ENCODE measurements around the gene TTLL10. TPM values are rescaled to one million over a fixed set of nuclear protein-coding genes. Genes with fewer than 3 reads are reported as not detected.
"Not testable (repeated sequence)": the region's sequence is repeated elsewhere in the genome, so short reads cannot be mapped to it uniquely, and the experiment has no call there.

The TTLL10 gene
- polyA plus RNA-seq, 1 of the 3 experiments (the other 2 are of a cell fraction) = not detected

GRCh38 chr1:1194723-1195122 lies 21.0 kb downstream of the TTLL10 start:
- no peak for TF ChIP-seq MXI1 (IDR thresholded peaks at IDR 0.05; ENCODE audit: low read depth, low read length)
- TF ChIP-seq USF2 (IDR thresholded peaks at IDR 0.05; ENCODE audit: borderline replicate concordance, low read depth, low read length) = no peak
- no peak for TF ChIP-seq FOXM1 (IDR thresholded peaks at IDR 0.05; ENCODE audit: low read depth)
- TF ChIP-seq FOXJ3 (CRISPR knock-in tag; IDR thresholded peaks at IDR 0.05) = no peak
- TF ChIP-seq TCF12 (IDR thresholded peaks at IDR 0.05) = no peak
- TF ChIP-seq EP300 (IDR thresholded peaks at IDR 0.05; ENCODE audit: borderline replicate concordance in 1 of 2, low read depth in 1 of 2, low read length in 1 of 2) = no peak
- TF ChIP-seq EZH2phosphoT487 (IDR thresholded peaks at IDR 0.05; ENCODE audit: borderline replicate concordance, low read depth) = no peak
- TF ChIP-seq NRF1 (IDR thresholded peaks at IDR 0.05; ENCODE audit: low read depth, low read length) = no peak
- TF ChIP-seq, protein P1, sequence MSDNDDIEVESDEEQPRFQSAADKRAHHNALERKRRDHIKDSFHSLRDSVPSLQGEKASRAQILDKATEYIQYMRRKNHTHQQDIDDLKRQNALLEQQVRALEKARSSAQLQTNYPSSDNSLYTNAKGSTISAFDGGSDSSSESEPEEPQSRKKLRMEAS (IDR thresholded peaks at IDR 0.05; ENCODE audit: low read depth) = no peak
- no peak for TF ChIP-seq SIN3A (IDR thresholded peaks at IDR 0.05; ENCODE audit: borderline replicate concordance, low read depth, low read length)
- no peak for TF ChIP-seq MEF2A (IDR thresholded peaks at IDR 0.05; ENCODE audit: borderline replicate concordance, low read depth)
- TF ChIP-seq, protein P2, sequence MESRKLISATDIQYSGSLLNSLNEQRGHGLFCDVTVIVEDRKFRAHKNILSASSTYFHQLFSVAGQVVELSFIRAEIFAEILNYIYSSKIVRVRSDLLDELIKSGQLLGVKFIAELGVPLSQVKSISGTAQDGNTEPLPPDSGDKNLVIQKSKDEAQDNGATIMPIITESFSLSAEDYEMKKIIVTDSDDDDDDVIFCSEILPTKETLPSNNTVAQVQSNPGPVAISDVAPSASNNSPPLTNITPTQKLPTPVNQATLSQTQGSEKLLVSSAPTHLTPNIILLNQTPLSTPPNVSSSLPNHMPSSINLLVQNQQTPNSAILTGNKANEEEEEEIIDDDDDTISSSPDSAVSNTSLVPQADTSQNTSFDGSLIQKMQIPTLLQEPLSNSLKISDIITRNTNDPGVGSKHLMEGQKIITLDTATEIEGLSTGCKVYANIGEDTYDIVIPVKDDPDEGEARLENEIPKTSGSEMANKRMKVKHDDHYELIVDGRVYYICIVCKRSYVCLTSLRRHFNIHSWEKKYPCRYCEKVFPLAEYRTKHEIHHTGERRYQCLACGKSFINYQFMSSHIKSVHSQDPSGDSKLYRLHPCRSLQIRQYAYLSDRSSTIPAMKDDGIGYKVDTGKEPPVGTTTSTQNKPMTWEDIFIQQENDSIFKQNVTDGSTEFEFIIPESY (IDR thresholded peaks at IDR 0.05; ENCODE audit: borderline replicate concordance, low read depth) = no peak
- Histone ChIP-seq H3K9ac (no peak overlapping the region), H3K4me1 (ENCODE audit: control insufficient read depth in 1 of 2, insufficient read depth in 2 of 2, low read depth in 1 of 2, low read length in 1 of 2) (no peaks in the 10 kb centered on the region), H3K9me3 (no peaks in the 10 kb centered on the region), H3F3A (replicated peaks; ENCODE audit: insufficient read depth) (no peaks in the 10 kb centered on the region), H3K79me2 (ENCODE audit: insufficient read depth) (no peaks in the 10 kb centered on the region), H3K36me3 (replicated peaks in 1 of 2; ENCODE audit: control insufficient read depth in 1 of 2, insufficient read depth in 2 of 2, low read length in 1 of 2) (no peaks in the 10 kb centered on the region), H2AFZ (ENCODE audit: low read depth) (no peak overlapping the region), H4K20me1 (ENCODE audit: insufficient read depth) (no peaks in the 10 kb centered on the region), H3K27me3 (ENCODE audit: insufficient read depth) (no peaks in the 10 kb centered on the region; the same call in 1 of the 2 replicates), H3K4me3 (ENCODE audit: low read depth in 2 of 2, low read length in 1 of 2) (no peak overlapping the region), H3K9me2 (no peaks in the 10 kb centered on the region), H3K27ac (ENCODE audit: low read depth in 2 of 2, low read length in 1 of 2) (no peak overlapping the region), H3K4me2 (no peak overlapping the region)
- ChIA-PET CTCF (interaction anchor here (0.8 to 3.1 kb wide), 2 partner anchors 12 to 73 kb away, joined by 3 to 14 read pairs; no protein-coding TSS in a partner anchor), POLR2A (no interaction called here)
- DNase-seq = no peak
- 33% methylated on average over 3 of the region's 3 CpGs for WGBS (ENCODE audit: low lambda C conversion rate)

GRCh38 chr1:1195726-1196125 lies 22.0 kb downstream of the TTLL10 start:
- H3K79me2 ChIP-seq (ENCODE audit: insufficient read depth); DNase-seq; H3K27me3 ChIP-seq (ENCODE audit: insufficient read depth); H3K27ac ChIP-seq (ENCODE audit: low read depth in 2 of 2, low read length in 1 of 2); H3K9me2 ChIP-seq; POLR2A ChIA-PET; H3K9ac ChIP-seq; H3K4me1 ChIP-seq (ENCODE audit: control insufficient read depth in 1 of 2, insufficient read depth in 2 of 2, low read depth in 1 of 2, low read length in 1 of 2); H3K4me3 ChIP-seq (ENCODE audit: low read depth in 2 of 2, low read length in 1 of 2); H3K9me3 ChIP-seq; H4K20me1 ChIP-seq (ENCODE audit: insufficient read depth); H3K36me3 ChIP-seq (replicated peaks in 1 of 2; ENCODE audit: control insufficient read depth in 1 of 2, insufficient read depth in 2 of 2, low read length in 1 of 2); H3K4me2 ChIP-seq; H2AFZ ChIP-seq (ENCODE audit: low read depth); H3F3A ChIP-seq (replicated peaks; ENCODE audit: insufficient read depth): not testable (repeated sequence)
- 79% methylated on average over 6 of the region's 6 CpGs for WGBS (ENCODE audit: low lambda C conversion rate)
- CTCF ChIA-PET = interaction anchor here (3.1 kb wide), 1 partner anchor 74 kb away, joined by 14 read pairs; no protein-coding TSS in a partner anchor

All from SK-N-SH (cell line).